NCI-H128 (cell line): ENCODE data around the gene USP22.
"Not testable (repeated sequence)": the region's sequence is repeated elsewhere in the genome, so short reads cannot be mapped to it uniquely, and the experiment has no call there.

ENCODE experiments used
- DNase-seq: peaks from one replicate; lab custom pipeline; 2025; ENCODE audit not compliant: unreplicated experiment; lab: John Stamatoyannopoulos, UW

USP22 gene

DNA sequence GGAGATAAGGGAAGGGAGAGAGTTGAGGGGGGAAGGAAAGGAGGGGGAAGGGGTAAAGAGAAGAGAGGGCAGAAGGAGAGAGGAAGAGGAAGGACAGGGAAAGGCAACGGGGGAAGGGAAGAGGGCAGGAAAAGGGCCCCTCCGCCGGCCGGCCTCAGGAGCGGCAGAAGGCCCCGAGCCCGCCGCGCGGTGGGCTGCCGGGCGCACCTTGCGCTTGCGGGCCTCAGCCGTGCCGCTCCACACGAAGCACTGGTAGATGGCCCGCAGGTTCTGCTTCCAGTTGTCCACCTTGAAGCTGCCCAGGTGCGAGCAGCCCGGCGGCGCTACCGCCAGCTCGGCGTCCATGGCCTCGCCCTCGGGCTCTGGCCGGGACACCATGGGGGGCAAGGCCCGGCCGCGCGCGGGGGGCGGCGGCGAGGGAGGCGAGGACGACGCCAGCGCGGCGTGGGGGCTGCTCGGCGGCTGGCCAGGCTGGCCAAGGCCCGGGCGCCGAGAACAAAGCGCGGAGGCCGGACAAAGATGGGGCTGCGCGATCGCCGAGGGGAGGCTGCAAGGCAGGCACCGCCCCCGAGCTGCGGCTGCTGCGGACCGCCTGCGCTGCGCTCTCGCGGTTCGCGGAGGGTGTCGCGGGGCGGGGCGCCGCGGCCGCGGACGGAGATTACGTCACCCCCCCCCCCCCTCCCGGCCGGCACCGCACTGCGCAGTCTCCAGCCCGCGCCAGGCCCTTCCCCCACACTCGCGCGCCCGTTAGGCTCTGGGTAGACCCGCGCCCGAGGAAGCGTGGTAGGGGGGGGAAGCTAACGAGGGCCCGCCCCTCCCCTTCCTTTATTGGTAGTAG is at the start of gene USP22:
TSS of gene USP22 (minus strand) at position 554 of the 838 bp plus-strand sequence. CDS start at position 378, 176 bp downstream.
- no peak for DNase-seq

DNA sequence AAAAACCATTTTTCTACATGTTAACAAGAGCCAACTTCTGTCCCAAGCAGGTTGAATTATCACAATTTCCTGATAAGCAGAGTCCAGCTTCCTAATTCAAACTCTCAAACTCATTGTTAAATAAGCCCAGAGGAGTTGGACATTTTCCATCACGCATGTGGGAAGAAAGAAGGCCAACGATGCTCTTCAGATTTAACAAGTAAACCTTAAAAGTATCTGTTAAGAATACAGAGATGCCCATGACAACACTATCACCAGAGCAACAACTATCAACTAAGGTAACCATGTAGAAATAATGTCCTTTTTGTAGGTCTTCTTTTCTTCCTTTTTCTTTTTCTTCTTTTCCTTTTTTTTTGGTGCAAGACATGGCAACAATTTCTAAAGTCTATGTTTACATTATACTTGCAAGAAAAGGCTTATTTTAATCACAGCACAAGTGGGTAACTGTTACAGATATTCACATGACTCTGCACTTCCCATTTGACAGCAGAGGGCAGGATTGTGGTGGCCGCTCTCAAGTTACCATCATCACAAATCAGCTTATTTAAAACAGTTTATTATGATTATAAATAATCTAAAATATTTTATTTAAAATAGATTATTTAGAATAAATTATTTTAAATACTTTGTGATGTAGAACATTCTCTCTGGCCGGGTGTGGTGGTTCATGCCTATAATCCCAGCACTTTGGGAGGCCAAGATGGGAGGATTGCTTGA is 48.2 kb upstream of the USP22 start:
- no peak for DNase-seq

DNA sequence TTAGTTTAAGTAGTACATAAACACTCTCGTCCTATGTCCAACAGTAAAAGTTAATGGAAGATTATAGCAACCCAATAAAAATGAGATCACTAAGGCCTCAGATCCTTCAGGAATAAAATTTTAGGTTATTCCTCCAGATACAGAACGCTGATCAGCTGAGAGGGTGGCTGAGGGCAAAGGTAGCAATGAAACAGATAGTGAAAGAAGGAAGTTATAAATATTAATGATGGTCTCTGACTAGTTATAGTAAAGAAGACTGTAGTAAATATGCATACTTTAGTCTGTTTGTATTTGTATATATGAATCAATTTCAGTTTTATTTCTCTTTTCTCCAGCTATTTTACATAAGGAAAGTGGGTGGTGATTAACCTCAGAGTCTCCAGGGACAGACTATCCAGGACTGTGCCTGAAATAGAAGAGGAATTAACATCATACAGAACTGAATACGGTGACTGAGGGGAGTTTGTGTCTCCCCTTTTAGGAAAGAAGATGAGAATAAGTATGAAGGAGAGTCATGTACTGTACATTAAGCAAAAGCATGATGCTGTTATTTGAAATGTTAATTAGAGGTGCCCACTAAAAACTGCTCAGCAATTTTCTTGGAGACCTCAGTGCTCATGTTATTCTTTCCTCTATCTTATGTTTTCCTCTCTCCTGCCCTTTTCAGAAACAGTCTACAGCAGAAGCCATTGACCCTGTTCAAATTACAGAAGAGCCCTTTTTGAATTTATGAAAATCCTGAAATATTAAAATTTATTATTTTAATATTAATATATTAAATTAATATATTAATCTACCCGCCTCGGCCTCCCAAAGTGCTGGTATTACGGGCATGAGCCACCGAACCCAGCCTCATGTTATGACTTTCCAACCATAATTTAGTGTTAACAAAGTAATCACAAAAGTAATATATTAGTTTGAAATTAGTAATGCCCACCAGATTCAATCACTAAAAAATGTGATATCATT is 47.4 kb upstream of the USP22 start:
- no peak for DNase-seq

DNA sequence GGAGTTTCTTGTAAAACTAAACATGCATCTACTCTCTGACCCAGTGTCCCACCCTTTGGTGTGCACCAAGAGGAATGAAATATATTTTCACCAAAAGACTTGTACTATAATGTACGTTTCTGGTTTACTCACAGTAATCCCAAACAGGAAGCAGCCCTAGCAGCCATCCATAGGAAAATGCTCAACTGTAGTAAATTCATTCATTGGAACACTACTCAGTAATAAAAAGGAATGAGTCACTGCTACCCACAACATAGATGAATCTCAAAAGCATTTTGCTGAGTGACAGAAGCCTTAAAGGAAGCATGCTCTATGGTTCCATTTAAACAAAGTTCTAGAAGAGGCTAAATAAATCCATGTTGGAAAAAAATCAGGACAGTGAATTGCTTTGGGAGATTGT is 46.3 kb upstream of the USP22 start:
- no peak for DNase-seq

DNA sequence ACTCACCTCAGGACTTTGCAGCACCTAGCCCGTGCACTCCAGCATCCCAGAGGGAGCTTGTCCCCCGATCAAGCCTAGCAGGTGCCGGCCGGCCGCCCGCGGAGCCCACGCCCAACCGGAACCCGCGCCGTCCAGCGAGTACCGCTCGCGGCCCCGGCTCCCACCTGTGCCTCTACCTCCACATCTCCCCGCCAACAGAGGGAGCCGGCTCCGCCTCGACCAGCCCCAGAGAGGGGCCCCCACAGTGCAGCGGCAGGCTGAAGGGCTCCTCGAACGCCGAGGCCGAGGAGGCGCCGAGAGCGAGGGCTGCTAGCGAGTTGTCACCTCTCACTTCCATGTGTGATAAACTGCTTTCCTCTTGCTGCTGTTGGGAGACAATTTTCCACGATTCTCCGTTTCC is 42.9 kb upstream of the USP22 start:
- no peak for DNase-seq

DNA sequence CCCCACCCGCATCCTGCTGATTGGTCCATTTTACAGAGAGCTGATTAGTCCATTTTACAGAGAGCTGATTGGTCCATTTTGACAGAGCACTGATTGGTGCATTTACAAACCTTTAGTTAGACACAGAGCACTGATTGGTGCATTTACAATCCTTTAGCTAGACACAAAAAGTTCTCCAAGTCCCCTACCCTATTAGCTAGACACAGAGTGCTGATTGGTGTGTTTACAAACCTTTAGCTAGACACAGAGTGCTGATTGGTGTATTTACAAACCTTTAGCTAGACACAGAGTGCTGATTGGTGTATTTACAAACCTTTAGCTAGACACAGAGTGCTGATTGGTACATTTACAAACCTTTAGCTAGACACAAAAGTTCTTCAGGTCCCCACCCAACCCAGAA is 42.5 kb upstream of the USP22 start:
- not testable (repeated sequence) for DNase-seq

DNA sequence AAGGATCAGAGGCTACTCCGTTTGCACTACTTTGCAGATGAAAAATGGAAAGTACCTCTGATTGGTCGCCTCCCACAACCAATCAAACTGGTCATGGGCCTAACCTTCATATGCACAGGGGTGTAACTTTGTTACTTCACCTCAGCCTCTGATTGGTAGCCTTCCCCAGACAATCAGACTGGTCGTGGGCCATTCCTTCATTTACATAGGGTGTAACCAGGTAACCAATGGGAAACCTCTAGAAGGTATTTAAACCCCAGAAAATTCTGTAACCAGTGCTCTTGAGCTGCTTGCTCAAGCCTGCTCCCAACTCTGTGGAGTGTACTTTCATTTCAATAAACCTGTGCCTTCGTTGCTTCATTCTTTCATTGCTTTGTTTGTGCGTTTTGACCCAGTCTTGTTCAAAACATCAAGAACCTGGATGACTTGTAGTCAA is 39.2 kb upstream of the USP22 start:
- no peak for DNase-seq

DNA sequence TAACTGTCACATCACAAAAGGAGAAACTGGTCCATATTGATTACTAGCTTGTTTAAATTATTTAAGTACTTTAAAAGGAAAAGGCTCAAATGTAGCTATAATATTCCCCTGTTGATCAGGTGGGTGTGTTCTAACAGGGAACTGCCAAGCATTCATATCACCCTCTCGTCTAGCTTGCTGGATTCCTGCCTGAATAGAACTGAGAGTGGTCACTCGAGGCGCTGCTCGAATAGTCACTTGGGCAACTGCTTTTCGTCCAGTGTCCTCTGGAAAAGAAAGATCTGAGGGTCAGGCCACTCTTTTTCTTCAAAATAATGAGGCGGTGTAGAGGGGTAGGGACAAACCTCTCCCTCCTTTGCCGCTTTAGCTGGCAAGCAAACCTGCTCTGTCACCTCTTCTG is 36.4 kb upstream of the USP22 start:
- no peak for DNase-seq

DNA sequence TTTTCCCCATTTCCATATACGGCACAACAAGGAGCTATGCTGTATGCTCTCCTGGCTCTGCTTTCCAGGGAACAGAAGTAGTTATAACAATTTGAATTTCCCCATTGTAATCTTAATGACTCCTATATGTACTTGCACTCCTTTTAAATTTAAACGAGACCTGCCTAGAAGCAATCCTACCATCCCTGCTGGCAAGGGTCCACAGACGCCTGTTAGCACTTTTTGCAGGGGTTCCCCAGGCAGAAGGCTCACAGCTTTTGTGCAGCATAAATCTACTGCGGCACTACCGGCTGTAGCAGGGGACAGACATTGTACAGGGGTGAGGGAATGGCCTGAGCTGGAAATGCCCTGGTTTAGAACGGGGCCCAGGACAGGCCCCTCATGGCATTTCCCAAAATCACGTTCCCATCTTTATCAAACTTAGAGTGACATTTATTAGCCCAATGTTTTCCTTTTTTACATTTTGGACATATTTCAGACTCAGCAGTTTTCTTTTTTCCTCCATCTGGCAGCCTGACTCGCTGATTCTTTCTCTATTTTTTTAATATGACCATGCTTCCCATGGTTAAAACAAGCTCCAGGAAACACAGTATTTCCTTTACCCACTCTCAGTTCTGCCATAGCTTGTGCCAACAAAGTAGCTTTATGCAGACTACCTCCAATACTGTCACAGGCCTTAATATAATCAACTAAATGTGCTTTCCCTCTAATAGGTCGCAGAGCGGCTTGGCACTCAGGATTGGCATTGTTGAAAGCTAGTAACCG is 35.4 kb upstream of the USP22 start:
- DNase-seq = no peak

DNA sequence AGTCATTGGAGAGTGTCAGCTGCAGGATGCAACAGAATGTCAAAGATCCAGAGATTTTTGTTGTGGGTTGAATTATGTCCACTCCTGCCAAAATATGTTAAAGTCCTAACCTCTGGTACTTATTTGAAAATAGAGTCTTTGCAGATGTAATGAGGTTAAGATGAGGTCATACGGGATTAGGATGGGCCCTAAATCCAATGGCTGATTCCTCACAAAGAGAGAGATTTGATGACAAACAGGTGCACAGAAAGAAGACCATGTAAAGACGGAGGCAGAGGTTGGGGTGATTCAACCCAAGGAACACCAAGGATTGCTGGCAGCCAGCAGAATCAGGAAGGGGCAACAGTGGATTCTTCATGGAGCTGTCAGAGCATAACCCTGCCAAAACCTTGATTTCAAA is 34.5 kb upstream of the USP22 start:
- no peak for DNase-seq

DNA sequence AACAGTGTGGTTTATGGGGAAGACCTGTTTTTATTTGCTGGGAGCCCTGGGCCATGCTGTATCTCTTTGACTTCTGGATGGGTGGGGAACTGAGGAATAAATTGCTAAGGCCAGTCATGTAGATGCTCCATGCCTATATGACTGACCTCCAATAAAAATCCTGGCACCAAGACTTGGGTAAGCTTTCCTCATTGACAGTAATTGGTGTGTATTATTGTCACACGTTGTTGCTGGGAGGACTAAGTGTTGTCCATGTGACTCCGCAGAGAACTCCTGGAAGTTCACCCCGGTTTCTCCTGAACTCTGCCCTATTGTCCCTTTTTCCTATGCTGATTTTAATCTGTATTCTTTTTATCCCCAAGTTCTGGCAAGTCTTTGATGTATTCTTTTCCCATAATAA is 33.4 kb upstream of the USP22 start:
- no peak for DNase-seq

DNA sequence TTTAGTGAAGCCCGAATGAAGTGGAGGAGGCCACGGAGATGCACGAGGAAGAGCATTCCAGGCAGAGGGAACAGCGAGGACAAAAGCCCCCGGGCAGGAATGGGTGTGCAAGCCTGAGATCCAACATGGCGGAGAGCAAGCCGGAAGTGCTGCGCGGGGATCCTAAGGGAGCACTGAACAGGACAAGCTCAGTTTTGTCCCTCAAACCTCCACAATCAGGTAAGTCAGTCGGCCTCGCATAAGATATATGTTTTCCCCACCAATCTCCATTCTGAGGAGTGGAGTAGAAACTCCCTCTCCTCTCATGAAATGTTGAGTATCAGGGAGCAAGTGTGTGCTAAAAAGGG is 32.9 kb upstream of the USP22 start:
- no peak for DNase-seq

DNA sequence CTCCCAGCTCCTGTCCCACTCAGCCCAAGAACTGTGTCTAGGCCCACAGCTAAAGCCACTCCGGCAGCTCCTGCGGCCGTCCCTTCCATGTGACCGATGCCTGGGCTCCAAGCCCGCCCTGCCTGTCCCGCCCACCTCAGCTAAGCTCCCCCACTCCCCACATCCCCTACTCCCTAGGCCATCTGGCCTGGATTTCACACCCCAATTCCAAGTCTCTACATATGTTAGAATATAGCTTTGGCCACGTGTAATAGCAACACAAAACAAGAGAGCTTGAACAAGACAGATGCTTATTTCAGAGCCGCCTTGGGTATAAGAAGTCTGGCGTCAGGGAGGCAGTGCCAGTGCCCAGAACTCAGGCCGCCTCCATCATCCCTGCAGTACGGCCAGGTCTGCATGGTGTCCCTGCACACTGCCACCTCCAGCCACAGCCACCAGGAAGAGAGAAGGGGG is 30.0 kb upstream of the USP22 start:
- no peak for DNase-seq

DNA sequence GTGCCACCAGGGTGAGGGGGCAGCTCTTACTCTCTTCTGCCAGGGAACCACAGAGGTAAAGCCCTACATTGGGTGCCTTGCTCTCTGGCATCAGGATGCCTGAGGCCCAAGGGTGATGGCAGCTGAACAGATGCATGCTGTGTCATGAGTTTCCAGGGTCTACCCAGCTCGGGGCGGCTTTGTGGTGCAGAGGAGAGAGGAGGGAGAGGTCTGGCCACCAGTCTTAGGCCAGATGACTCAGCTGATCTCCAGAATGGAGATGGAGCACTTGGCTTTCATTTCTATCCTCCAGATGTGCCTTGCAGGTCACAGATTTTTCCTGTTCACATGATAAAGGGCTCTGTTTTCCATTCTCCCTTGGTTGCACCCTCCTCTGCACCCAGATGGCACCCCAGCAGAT is 23.6 kb upstream of the USP22 start:
- DNase-seq = no peak

DNA sequence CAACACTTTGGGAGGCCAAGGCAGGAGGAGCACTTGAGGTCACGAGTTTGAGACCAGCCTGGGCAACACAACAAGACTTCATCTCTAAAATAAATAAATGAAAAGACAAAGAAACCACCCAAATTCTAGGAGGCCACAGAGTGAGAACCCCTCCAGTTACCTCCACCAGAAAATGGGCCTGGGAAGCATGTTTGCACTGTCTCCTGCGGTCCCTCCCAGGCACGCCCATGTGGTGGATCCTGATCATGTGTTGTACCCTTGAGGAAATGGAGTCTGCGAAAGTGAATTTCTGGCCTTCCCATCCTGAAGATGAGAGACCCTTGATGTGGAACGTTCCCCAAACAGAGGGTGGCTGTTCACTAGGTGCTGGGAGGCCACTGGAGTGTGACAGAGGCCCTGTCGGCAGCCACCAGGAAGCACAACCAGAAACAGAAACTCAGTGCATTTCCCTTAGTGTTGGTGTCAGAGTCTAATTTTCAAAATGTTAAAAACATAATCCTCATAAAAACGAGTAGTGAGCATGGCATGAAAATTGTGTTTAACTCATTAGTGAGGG is 19.2 kb upstream of the USP22 start:
- DNase-seq = no peak

DNA sequence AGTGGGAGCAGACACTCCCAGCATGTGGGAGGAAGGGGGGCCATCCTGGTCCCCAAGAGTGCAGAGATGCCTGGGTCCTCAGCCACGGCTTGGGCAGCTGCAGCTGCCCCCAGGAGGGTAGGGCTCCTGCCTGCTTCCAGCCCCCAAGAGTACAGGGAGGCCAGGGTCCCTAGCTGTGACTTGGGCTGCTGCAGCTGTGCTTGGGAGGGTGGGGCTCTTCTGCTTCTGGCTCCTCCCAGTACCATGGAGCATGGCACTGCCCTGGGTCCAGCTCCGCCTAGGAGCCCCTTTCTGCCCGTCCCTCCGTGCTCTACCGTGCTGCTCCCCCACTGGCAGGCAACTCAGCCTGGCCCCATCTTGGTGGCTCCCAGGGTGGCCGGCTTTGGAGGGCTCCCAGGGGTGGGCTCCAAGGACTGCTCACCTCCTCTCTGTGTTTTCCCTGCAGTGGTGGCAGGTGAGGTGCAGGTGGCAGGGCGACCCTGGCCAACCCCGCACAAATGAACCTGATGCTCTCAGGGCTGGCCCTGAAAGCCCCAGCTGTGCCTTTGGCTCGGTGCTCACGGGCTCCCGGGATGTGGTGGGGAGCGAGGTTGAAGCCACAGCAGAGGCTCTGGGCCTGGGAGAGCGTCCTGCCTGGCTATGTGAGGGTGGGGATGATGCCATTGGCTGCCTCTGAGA is 18.5 kb upstream of the USP22 start:
- DNase-seq = no peak

DNA sequence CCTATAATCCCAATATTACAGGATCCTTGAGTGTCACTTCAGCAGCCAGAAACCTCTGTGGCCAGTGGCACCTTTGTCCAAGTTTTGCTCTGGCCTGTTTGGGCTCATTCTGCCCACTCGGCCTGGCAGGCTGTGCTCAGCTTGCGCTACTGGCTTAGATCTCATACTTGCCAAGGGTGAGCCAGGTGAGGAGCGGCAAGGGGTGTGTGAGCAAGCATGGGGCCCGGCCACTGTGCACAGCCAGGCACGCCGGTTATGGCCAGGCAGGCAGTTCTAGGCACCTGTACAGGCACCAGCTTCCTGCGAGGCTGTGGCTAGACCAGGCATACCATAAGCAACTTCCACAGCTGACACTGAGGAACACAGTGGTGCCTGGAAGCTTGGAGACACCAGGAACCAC is 16.9 kb upstream of the USP22 start:
- DNase-seq = no peak

DNA sequence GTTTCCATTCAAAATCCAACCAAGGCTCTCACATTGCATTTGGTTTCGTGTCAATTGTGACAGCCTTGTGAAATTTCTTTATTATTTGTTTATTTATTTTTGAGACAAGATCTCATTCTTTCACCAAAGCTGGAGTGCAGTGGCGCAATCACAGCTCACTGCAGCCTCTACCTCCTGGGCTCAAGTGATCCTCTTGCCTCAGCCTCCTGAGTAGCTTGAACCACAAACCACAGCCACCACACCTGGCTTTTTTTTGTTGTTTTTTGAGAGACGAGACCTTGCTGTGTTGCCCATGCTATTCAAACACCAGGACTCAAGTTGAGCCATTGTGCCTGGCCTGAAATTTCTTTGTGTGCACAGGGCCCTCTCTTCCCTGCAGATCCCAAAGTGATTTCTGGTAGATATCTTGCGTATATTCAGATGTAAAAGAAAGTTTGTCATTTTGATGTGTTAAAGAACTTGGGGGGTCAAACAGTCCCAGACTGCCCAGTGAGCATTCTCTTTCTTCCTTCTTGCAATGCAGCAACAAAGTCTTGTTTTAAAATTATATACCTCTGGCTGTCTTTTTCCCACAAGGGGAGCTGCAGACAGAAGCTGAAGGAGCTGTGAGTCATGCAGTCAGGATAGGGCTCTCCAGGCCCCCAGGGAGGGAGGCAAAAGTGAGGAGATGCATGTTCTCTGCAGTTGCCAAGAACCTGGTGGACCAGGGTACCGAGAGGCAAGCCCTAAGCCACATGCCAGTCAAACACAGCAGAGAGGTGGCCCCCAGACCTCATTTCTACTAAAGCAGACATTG is 15.5 kb upstream of the USP22 start:
- DNase-seq = no peak

DNA sequence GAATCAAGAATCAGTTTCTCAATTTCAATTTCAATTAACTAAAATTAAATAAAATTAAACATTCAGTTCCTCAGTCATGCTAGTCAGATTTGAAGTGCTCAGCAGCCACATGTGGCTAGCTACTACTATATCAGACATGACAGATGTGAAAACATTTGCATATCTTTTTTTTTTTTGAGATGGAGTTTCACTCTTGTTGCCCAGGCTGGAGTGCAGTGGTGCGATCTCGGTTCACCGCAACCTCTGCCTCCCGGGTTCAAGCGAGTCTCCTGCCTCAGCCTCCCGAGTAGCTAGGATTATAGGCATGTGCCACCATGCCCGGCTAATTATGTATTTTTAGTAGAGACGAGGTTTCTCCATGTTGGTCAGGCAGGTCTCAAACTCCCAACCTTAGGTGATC is 10.2 kb upstream of the USP22 start:
- DNase-seq = not testable (repeated sequence)
